IPS-18a (cell line): Measurements from ENCODE around the gene HTR2A.

Source experiments
- H3K27ac ChIP-seq: one replicate; pipeline ENCODE4 v1.5.1; 2013; ENCODE audit warnings: low read length
- H3K27me3 ChIP-seq: one replicate; pipeline ENCODE4 v1.6.1; 2013; ENCODE audit warnings: mild to moderate bottlenecking, low read length; ENCODE audit not compliant: control insufficient read depth, insufficient read depth
- H3K36me3 ChIP-seq: one replicate; pipeline ENCODE4 v1.6.1; 2013; ENCODE audit warnings: low read depth, low read length; ENCODE audit not compliant: control insufficient read depth
- H3K4me1 ChIP-seq: one replicate; pipeline ENCODE4 v1.6.1; 2013; ENCODE audit warnings: low read depth, low read length; ENCODE audit not compliant: control insufficient read depth
- H3K4me3 ChIP-seq: one replicate; pipeline ENCODE4 v1.5.1; 2013; ENCODE audit warnings: low read length
- H3K9ac ChIP-seq: one replicate; pipeline ENCODE4 v1.6.1; 2013; ENCODE audit warnings: mild to moderate bottlenecking, low read length, moderate library complexity
- H3K9me3 ChIP-seq: one replicate; pipeline ENCODE4 v1.6.1; 2013; ENCODE audit warnings: low read depth, low read length; ENCODE audit not compliant: control insufficient read depth

The HTR2A gene

DNA sequence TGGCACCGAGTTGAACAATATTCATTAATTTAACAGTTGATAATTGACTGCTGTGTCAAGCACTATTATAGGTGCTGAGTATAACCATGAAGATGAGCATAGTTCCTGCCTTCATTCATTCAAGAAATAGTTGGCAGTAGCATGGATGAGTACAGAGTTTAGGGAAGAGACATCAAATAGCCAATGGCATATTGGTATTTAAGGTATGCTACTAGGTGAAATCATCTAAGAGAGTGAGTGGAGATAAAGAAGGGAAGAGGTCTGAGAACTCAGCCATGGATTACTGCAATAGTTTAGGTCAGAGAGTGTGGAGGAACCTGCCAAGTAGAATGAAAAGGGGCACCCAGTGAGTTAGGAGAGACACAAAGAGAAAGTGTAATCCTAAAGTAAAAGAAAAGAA lies 4.9 kb upstream of the HTR2A start:
- Histone ChIP-seq H3K27ac (no peak overlapping the region), H3K4me3 (no peak overlapping the region)

DNA sequence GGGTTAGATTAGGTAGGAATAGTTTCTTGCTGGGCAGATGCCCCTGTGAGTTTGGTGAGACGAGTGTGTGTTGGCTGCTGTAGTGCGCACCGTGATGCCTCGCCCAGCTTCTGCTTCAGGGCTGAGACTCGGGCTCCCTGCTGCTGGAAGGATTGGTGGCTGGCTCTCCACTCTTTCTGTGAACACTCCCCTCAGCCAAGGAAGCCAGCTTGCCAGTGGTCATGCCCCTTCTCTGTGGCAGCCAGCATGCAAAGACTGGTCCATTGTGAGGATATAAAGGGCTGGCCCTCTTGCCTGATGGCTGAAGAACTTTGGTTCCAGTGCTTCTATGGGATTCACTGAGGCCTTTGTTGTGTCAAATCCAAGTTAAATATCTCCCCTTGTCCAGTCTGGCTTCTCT lies 2.9 kb upstream of the HTR2A start:
- H3K27ac ChIP-seq: no peak overlapping the region
- H3K36me3 ChIP-seq: no peaks in the 10 kb centered on the region
- H3K27me3 ChIP-seq: no peaks in the 10 kb centered on the region
- H3K9me3 ChIP-seq: no peaks in the 10 kb centered on the region
- H3K4me1 ChIP-seq: peaks cover 7% of the 10 kb centered on the region
- no peak overlapping the region for H3K9ac ChIP-seq
- no peak overlapping the region for H3K4me3 ChIP-seq

More for the DNA sequence above, 4.9 kb upstream of the HTR2A start:
- Histone ChIP-seq H3K4me1 (peaks cover 1% of the 10 kb centered on the region), H3K9me3 (no peaks in the 10 kb centered on the region), H3K9ac (no peak overlapping the region), H3K36me3 (no peaks in the 10 kb centered on the region), H3K27me3 (no peaks in the 10 kb centered on the region)

DNA sequence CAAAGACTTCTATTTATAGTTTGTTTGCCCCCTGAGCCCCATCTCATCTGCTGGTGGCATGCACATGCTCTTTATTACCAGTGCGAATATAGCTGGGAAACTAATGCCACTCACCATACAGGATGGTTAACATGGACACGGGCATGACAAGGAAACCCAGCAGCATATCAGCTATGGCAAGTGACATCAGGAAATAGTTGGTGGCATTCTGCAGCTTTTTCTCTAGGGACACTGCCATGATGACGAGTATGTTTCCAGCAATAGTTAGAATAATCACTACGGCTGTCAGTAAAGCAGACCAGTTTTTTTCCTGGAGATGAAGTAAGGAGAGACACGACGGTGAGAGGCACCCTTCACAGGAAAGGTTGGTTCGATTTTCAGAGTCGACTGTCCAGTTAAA lies 1.5 kb downstream of the HTR2A start:
- no peak overlapping the region for H3K4me3 ChIP-seq
- H3K9ac ChIP-seq: no peak overlapping the region
- H3K9me3 ChIP-seq: no peaks in the 10 kb centered on the region
- no peak overlapping the region for H3K27ac ChIP-seq
- H3K27me3 ChIP-seq: peaks cover 5% of the 10 kb centered on the region
- peaks cover 20% of the 10 kb centered on the region for H3K4me1 ChIP-seq
- no peaks in the 10 kb centered on the region for H3K36me3 ChIP-seq

DNA sequence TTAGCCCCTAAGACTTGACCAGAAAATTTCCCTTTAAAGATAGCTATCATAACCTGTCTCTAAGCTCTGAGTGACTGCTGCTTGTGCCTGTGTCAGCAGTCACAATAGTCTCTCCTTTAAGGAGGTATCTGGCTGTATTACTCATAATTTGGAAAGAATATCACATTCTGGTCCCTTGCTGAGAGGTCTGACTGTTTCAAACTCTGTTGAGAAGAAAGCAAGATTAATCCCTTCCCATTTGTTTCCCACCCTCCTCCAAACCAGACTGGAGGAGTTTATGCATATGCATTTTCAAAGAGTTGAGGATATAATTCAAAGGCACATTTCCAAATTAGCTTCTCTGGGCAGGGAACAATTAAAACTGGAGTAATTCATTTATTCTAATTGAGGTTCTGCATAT lies 2.3 kb downstream of the HTR2A start:
- no peaks in the 10 kb centered on the region for H3K9me3 ChIP-seq
- no peak overlapping the region for H3K9ac ChIP-seq
- H3K36me3 ChIP-seq: no peaks in the 10 kb centered on the region
- H3K4me1 ChIP-seq: peaks cover 20% of the 10 kb centered on the region
- H3K27ac ChIP-seq: no peak overlapping the region
- H3K4me3 ChIP-seq: peak overlapping the region; percentile 68
- H3K27me3 ChIP-seq: peaks cover 5% of the 10 kb centered on the region

DNA sequence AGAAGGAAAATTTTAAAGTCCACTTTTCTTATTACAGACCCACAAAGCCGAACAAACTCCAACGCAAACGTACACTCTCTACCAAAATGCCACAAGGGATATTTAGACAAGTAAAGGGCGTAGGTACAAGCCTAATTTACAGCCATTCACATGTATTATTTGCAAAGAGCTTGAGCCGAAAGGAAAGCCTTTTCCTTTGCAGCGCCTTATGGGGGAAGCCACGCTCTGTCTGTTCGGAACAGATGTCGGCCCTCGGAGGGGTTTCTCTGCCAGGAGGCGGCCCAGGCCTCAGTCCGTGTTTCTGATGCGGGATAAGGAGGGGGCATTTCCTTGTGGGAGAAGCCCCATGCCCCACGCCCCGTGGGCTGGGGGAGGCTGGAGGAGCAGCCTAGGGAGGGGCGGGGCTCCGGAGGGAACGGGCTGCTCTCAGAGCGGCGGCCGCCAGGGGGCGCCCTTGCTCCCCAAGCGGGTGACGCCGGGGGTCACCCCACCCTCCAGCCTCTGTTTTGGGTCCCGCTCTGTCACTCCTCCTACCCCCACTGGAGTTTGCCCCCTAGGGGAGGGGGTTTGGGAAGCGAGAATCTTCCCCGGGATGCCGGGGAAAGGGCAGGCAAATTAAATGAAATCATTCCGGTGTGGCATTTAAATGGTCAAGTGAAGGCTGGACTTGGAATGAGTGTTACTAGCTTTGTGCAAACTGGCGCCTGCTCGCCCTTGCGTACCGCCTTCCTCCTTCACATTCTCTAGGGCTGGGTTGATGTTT lies 2.9 kb downstream of the HTR2A start:
- Histone ChIP-seq H3K4me3 (peak overlapping the region; percentile 68), H3K9ac (no peak overlapping the region), H3K4me1 (peaks cover 20% of the 10 kb centered on the region), H3K36me3 (no peaks in the 10 kb centered on the region), H3K9me3 (no peaks in the 10 kb centered on the region), H3K27me3 (peaks cover 5% of the 10 kb centered on the region), H3K27ac (no peak overlapping the region)

DNA sequence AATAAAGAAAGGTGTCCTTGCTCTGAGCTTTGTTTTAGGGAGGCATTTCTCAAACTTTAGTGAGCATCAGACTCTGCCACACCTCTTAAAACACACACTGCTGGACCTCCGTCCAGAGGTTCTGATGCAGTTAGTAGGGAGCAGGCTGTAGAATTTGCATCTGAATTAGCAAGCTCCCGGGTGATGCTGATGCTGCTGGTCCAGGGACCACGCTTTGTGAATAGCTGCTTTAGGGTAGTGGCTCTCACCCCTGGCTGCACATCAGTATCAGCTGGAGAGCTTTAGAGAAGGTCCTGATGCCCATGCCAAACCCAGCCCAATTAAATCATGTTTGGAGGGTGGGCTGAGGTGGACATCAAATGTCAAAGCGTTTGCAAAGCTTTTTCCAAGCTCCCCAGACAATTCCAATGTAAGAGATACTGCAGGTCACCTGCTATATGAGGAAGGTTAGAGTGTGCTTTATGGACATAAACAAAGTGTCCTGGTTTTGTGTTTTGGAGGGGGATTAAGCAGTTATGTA lies 3.6 kb downstream of the HTR2A start:
- Histone ChIP-seq H3K9me3 (no peaks in the 10 kb centered on the region), H3K36me3 (no peaks in the 10 kb centered on the region), H3K4me3 (peak overlapping the region; percentile 68), H3K9ac (no peak overlapping the region), H3K27me3 (peaks cover 5% of the 10 kb centered on the region), H3K27ac (no peak overlapping the region), H3K4me1 (peaks cover 20% of the 10 kb centered on the region)

DNA sequence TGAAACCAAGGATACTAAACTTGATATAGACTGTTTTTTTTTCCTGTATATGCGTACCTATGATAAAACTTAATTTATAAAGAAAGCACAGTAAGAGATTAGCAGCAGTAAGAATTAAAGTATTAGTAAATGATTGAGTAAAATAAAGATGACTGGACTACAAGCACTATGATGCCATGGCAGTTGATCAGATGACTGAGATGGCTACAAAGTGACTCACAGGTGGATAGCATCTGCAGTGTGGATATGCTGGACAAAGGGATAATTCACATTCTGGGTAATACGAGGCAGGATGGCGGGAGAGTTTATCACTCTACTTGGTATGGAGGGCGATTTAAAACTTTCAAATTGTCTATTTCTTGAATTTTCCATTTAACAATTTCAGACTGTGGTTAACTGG lies 11.8 kb downstream of the HTR2A start:
- no peak overlapping the region for H3K9ac ChIP-seq
- H3K4me3 ChIP-seq: no peak overlapping the region
- H3K27ac ChIP-seq: no peak overlapping the region
- no peaks in the 10 kb centered on the region for H3K36me3 ChIP-seq
- no peaks in the 10 kb centered on the region for H3K9me3 ChIP-seq
- no peaks in the 10 kb centered on the region for H3K27me3 ChIP-seq
- H3K4me1 ChIP-seq: no peaks in the 10 kb centered on the region

DNA sequence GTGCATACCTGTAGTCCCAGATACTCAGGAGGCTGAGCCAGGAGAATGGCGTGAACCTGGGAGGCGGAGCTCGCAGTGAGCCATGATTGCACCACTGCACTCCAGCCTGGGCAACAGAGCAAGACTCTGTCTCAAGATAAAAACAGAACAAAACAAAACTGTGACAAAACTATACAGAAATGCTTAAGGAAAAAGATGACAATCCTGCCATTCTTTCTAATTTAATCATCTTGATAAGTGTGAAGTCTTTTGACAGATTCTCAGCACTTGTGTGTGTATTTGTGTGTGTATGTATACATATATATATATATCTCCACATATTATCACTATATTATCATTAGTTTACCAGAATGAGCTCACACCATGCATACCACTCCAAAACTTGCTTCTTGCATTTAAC lies 12.3 kb downstream of the HTR2A start:
- no peaks in the 10 kb centered on the region for H3K9me3 ChIP-seq
- no peak overlapping the region for H3K9ac ChIP-seq
- no peak overlapping the region for H3K27ac ChIP-seq
- H3K4me3 ChIP-seq: no peak overlapping the region
- no peaks in the 10 kb centered on the region for H3K27me3 ChIP-seq
- H3K36me3 ChIP-seq: no peaks in the 10 kb centered on the region
- H3K4me1 ChIP-seq: no peaks in the 10 kb centered on the region

DNA sequence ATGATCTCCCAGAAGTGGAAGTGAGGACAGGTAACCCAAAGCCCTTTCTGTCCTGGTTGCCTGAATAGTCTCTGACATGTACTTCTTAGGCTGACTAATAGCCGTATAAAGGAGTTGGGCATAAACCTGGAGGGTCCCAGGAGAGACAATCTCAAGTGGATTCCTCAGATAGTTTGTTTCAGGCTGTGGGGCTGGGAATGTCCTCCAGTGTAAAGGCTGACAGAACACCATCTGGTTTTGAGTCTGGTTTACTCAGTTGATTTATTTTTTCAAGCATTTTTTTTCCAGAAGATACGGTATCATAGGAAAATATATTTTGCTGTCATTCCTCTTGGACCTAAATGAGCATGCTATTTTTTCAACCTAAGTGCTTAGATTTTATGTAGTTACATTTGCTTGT lies 15.2 kb downstream of the HTR2A start:
- no peaks in the 10 kb centered on the region for H3K4me1 ChIP-seq
- H3K27ac ChIP-seq: no peak overlapping the region
- no peaks in the 10 kb centered on the region for H3K36me3 ChIP-seq
- no peaks in the 10 kb centered on the region for H3K9me3 ChIP-seq
- H3K27me3 ChIP-seq: no peaks in the 10 kb centered on the region
- no peak overlapping the region for H3K9ac ChIP-seq
- H3K4me3 ChIP-seq: no peak overlapping the region

DNA sequence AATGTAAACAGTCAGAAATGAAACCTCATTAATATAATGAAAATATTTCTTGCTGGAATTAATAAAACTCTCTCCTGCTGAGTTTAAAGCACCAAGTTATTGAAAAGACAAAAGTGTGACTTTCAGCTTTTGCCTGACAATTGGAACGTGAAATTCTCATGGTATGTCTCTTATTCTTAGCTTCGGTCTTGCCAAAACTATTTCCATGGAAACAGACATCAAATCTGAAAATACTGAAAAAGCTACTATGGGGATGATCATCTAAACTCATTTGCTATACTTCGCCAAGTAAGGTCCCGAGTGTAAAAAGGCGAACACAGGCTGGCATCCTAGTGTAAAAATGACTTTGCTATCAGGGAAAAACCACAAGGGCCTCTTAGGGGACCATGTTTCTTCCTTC lies 22.8 kb downstream of the HTR2A start:
- H3K4me1 ChIP-seq: no peaks in the 10 kb centered on the region
- no peak overlapping the region for H3K9ac ChIP-seq
- H3K27ac ChIP-seq: no peak overlapping the region
- H3K36me3 ChIP-seq: no peaks in the 10 kb centered on the region
- no peak overlapping the region for H3K4me3 ChIP-seq
- no peaks in the 10 kb centered on the region for H3K9me3 ChIP-seq
- H3K27me3 ChIP-seq: no peaks in the 10 kb centered on the region

DNA sequence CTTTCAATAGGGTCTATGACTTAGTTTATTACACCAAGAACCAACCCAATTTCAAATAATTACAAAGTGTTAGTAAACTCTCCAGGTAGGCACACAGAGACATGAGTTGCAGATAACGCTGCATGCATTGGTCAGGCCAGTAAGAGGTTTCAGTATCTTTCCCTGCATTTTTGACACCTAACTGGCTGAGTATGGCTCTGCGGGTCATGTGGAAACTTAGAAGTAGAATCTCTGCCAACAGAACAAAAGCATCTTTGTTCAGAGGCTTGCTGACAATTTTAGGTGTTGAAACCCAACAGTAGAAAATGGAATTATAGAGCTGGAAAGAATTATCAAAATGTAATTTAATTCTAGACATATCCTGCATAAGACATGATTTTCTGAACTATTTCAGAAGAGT lies 25.3 kb downstream of the HTR2A start:
- no peak overlapping the region for H3K9ac ChIP-seq
- H3K9me3 ChIP-seq: no peaks in the 10 kb centered on the region
- H3K36me3 ChIP-seq: no peaks in the 10 kb centered on the region
- no peaks in the 10 kb centered on the region for H3K4me1 ChIP-seq
- no peak overlapping the region for H3K27ac ChIP-seq
- H3K27me3 ChIP-seq: no peaks in the 10 kb centered on the region
- H3K4me3 ChIP-seq: no peak overlapping the region

DNA sequence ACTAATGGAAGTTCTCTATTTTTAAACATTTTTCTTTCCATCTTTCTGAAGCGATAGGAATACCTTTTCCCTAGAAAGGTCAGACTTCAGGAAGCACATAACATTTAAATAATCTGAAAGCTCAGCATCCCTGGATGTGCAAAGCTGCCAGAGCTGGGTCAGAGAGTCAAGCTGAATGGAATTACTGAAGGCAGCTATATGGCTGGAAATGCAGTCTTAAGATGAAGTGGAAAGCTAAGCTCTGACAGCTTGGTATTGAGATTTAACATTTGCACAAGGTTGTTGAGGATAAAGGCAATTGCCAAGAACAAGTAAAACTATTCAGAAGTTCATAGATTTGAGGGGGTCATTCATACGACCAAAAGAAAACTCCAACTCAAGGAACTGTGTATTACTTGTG lies 28.8 kb downstream of the HTR2A start:
- no peak overlapping the region for H3K27ac ChIP-seq
- H3K9ac ChIP-seq: no peak overlapping the region
- no peaks in the 10 kb centered on the region for H3K4me1 ChIP-seq
- H3K9me3 ChIP-seq: no peaks in the 10 kb centered on the region
- H3K36me3 ChIP-seq: no peaks in the 10 kb centered on the region
- no peaks in the 10 kb centered on the region for H3K27me3 ChIP-seq
- H3K4me3 ChIP-seq: no peak overlapping the region
